C4-2B (cell line): Measurements from ENCODE around the gene ZNF428.

Experiments used
- H3K27ac ChIP-seq: fragments of 450-650 bp; 2 replicates; pipeline ENCODE4 v1.5.1; 2017
- CTCF ChIP-seq: fragments of 450-650 bp; conservative IDR thresholded peaks from 2 replicates; pipeline ENCODE4 v1.5.1; 2017; ENCODE audit warnings: mild to moderate bottlenecking
- ZFX ChIP-seq: fragments of 450-650 bp; IDR thresholded peaks from 2 replicates; pipeline ENCODE4 v1.6.1; 2017

The ZNF428 gene

GRCh38 chr19:43623889-43624670 is 4.7 kb upstream of the ZNF428 start:
- TF ChIP-seq CTCF = no peak
- no peak for TF ChIP-seq ZFX
- H3K27ac ChIP-seq = no peak overlapping the region

- no peak overlapping the region for H3K27ac ChIP-seq
- TF ChIP-seq CTCF (no peak), ZFX (no peak)
Observed at GRCh38 chr19:43622956-43623355, 3.5 kb upstream of the ZNF428 start.

- no peak overlapping the region for H3K27ac ChIP-seq
- TF ChIP-seq CTCF (no peak), ZFX (no peak)
Observed at GRCh38 chr19:43622070-43622469, 2.6 kb upstream of the ZNF428 start.

GRCh38 chr19:43620061-43621001 is 902 bp upstream of the ZNF428 start:
- TF ChIP-seq ZFX = no peak
- no peak for TF ChIP-seq CTCF
- peak overlapping the region; percentile 97 for H3K27ac ChIP-seq

- no peak for TF ChIP-seq ZFX
- no peak for TF ChIP-seq CTCF
- H3K27ac ChIP-seq = peak overlapping the region; percentile 97
Observed at GRCh38 chr19:43618921-43619261, 538 bp downstream of the ZNF428 start.

GRCh38 chr19:43616954-43617353 is 2.5 kb downstream of the ZNF428 start:
- TF ChIP-seq ZFX (no peak), CTCF (no peak)
- no peak overlapping the region for H3K27ac ChIP-seq

- no peak overlapping the region for H3K27ac ChIP-seq
- no peak for TF ChIP-seq ZFX
- TF ChIP-seq CTCF = no peak
Observed at GRCh38 chr19:43616306-43616705, 3.1 kb downstream of the ZNF428 start.
